Vagina (tissue), 2 donors: ENCODE data around the gene NRP1.

Experiments used
- CTCF ChIP-seq, 3 experiments: fragments of 450-650 bp in 2 of 3; fragments of 200-600 bp in 1 of 3; sonication (generic) in 1 of 3; IDR thresholded peaks; one replicate each; pipeline ENCODE4 v1.5.1; 2017 to 2019; ENCODE audit warnings: antibody characterized with exemption in 3 of 3, mild to moderate bottlenecking in 2 of 3, moderate library complexity in 2 of 3
- POLR2A ChIP-seq, 2 donors: fragments of 450-650 bp; IDR thresholded peaks; one replicate each; pipeline ENCODE4 v1.6.1; 2017; ENCODE audit warnings: antibody characterized with exemption in 2 of 2, mild to moderate bottlenecking in 2 of 2, moderate library complexity in 2 of 2

DNA sequence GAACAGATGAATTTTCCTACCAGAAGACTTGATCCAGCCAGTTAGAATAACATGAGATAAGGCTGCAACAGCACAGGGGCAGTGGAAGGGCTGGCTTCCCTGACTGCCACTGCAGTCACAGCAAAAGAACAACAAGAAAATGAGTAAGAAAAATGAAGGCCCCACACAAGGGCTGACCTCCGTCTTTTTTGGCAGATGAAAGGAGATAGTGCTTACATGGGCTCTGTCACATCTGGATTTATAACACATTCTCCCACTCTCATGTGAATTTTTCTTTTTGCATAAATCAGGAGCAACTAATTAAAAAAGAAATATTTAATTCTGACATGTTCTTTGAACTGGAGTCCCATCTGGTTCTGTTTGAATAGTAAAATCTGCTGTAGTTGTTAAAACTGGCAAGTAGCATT, 99.6 kb downstream of the NRP1 start:
- TF ChIP-seq POLR2A (IDR thresholded peaks at IDR 0.05) (no peak), CTCF (IDR thresholded peaks at IDR 0.05) (no peak)
